GM18907 (cell line): ENCODE data around the gene NIN.

Source experiments
- ATAC-seq: cut with Tn5 transposase; IDR thresholded peaks from one replicate; pipeline ENCODE4 v1.9.1; 2021; ENCODE audit warnings: mild to moderate bottlenecking, moderate library complexity; ENCODE audit not compliant: unreplicated experiment

The NIN gene

GRCh38 chr14:50830932-50831725 is at the start of gene NIN:
Gene NIN, minus strand, starts transcription at chr14:50831162. Its CDS starts 9,106 bp downstream, at chr14:50822056.
- peak; percentile 78 for ATAC-seq

GRCh38 chr14:50875359-50876070 is 44.6 kb upstream of the NIN start:
- ATAC-seq = peak; percentile 96

GRCh38 chr14:50874757-50875156 is 43.8 kb upstream of the NIN start:
- ATAC-seq = no peak

- no peak for ATAC-seq
These were observed 41.2 kb upstream of the NIN start, which contains the start of gene ABHD12B for GRCh38 chr14:50871914-50872732. Gene ABHD12B, plus strand, starts transcription at chr14:50872053. Its CDS starts 122 bp downstream, at chr14:50872175.

- no peak for ATAC-seq
These were observed 40.3 kb upstream of the NIN start for GRCh38 chr14:50871228-50871627.

GRCh38 chr14:50865391-50866076 is 34.6 kb upstream of the NIN start:
- ATAC-seq = no peak

GRCh38 chr14:50864946-50865345 is 34.0 kb upstream of the NIN start:
- ATAC-seq = no peak

GRCh38 chr14:50864237-50864636 is 33.3 kb upstream of the NIN start:
- ATAC-seq = no peak

- no peak for ATAC-seq
These were observed 31.1 kb upstream of the NIN start for GRCh38 chr14:50862036-50862570.

GRCh38 chr14:50860478-50861086 is 29.6 kb upstream of the NIN start:
- ATAC-seq = no peak

GRCh38 chr14:50859296-50859624 is 28.3 kb upstream of the NIN start:
- peak; percentile 12 for ATAC-seq

- ATAC-seq = no peak
These were observed 25.7 kb upstream of the NIN start for GRCh38 chr14:50856660-50857059.

GRCh38 chr14:50855558-50855957 is 24.6 kb upstream of the NIN start:
- no peak for ATAC-seq

GRCh38 chr14:50854521-50854920 is 23.6 kb upstream of the NIN start:
- no peak for ATAC-seq

- no peak for ATAC-seq
These were observed 22.9 kb upstream of the NIN start for GRCh38 chr14:50853891-50854290.

GRCh38 chr14:50846226-50846880 is 15.4 kb upstream of the NIN start:
- ATAC-seq = no peak

GRCh38 chr14:50845166-50845565 is 14.2 kb upstream of the NIN start:
- ATAC-seq = no peak

GRCh38 chr14:50844391-50844790 is 13.4 kb upstream of the NIN start:
- ATAC-seq = no peak

- ATAC-seq = no peak
These were observed 8.7 kb upstream of the NIN start for GRCh38 chr14:50839691-50840090.

GRCh38 chr14:50839048-50839447 is 8.1 kb upstream of the NIN start:
- ATAC-seq = peak; percentile 74
